GM18858 (cell line): ENCODE measurements around the gene ENTHD1.

Experiments
- ATAC-seq: cut with Tn5 transposase; IDR thresholded peaks from one replicate; pipeline ENCODE4 v1.9.1; 2021; ENCODE audit not compliant: unreplicated experiment

ENTHD1 gene

GRCh38 chr22:39718921-39719475 lies 174.6 kb downstream of the ENTHD1 start:
- no peak for ATAC-seq

GRCh38 chr22:39718206-39718605 lies 175.4 kb downstream of the ENTHD1 start:
- no peak for ATAC-seq

GRCh38 chr22:39717099-39717498 lies 176.5 kb downstream of the ENTHD1 start:
- ATAC-seq, result no peak

- no peak for ATAC-seq
Measured at GRCh38 chr22:39716534-39716933, 177.0 kb downstream of the ENTHD1 start.

GRCh38 chr22:39715778-39716495 lies 177.6 kb downstream of the ENTHD1 start:
- no peak for ATAC-seq

- no peak for ATAC-seq
Measured at GRCh38 chr22:39714321-39714720, 179.2 kb downstream of the ENTHD1 start.

- ATAC-seq, result no peak
Measured at GRCh38 chr22:39713799-39714290, 179.7 kb downstream of the ENTHD1 start.

- ATAC-seq, result no peak
Measured at GRCh38 chr22:39712751-39713525, 180.6 kb downstream of the ENTHD1 start.

- no peak for ATAC-seq
Measured at GRCh38 chr22:39712081-39712480, 181.5 kb downstream of the ENTHD1 start.

GRCh38 chr22:39710380-39711150 lies 183.0 kb downstream of the ENTHD1 start:
- no peak for ATAC-seq

GRCh38 chr22:39707816-39708215 lies 185.7 kb downstream of the ENTHD1 start:
- no peak for ATAC-seq

GRCh38 chr22:39707351-39707750 lies 186.2 kb downstream of the ENTHD1 start:
- no peak for ATAC-seq

- no peak for ATAC-seq
Measured at GRCh38 chr22:39706376-39707140, 187.0 kb downstream of the ENTHD1 start.

- no peak for ATAC-seq
Measured at GRCh38 chr22:39705386-39705785, 188.2 kb downstream of the ENTHD1 start.

- ATAC-seq, result no peak
Measured at GRCh38 chr22:39703928-39704639, 189.5 kb downstream of the ENTHD1 start.

GRCh38 chr22:39703091-39703490 lies 190.5 kb downstream of the ENTHD1 start:
- ATAC-seq, result no peak

GRCh38 chr22:39700565-39700964 lies 193.0 kb downstream of the ENTHD1 start:
- no peak for ATAC-seq

GRCh38 chr22:39699631-39700360 lies 193.8 kb downstream of the ENTHD1 start:
- no peak for ATAC-seq

- ATAC-seq, result no peak
Measured at GRCh38 chr22:39697790-39698430, 195.7 kb downstream of the ENTHD1 start.
